ENCODE results near the gene GPAT3. TPM values are rescaled to one million over a fixed set of nuclear protein-coding genes. Genes with fewer than 3 reads are reported as not detected.

GPAT3 gene
- total and polyA plus RNA-seq, 5 donors from 2014 or later, result 2.4 to 6.7 (median 2.7) TPM

DNA sequence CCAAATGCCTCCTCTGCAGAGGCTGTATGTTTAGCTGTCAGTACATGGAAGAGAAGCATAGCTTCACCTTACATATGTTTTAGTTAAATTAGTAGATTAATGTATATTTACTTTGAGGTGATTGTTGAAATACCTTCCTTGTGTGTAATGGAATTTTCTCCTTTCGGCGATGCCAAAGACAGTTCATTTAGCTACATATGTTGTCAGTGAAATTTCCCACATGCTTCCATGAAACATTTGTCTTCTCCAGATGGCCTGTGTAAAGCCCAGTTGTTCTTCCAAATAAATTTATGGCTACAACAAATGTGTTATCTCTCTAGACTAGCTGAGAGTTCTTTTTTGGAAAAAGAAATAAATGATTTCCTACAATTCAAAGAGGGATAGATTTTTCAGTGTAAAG lies 95.2 kb downstream of the GPAT3 start:
- peaks cover 10% of the 10 kb centered on the region for H3K27me3 ChIP-seq (ENCODE audit: control insufficient read depth, insufficient read depth, low read length)
- no peaks in the 10 kb centered on the region for H3K4me1 ChIP-seq (ENCODE audit: control insufficient read depth, insufficient read depth, low read length, poor library complexity, severe bottlenecking)
- H3K27ac Mint-ChIP-seq, result no peak overlapping the region
- no peaks in the 10 kb centered on the region for H3K4me1 Mint-ChIP-seq
- H3K9me3 Mint-ChIP-seq, result no peaks in the 10 kb centered on the region
- H3K27ac ChIP-seq (ENCODE audit: insufficient read depth, low read length, poor library complexity, severe bottlenecking), result no peak overlapping the region
- H3K4me3 ChIP-seq (ENCODE audit: low read depth, low read length), result no peak overlapping the region
- ATAC-seq (ENCODE audit: low read depth in 2 of 2), result no peak
- DNase-seq, result no peak
- H3K9me3 ChIP-seq (ENCODE audit: control insufficient read depth in 2 of 2, low read length in 2 of 2), result no peaks in the 10 kb centered on the region
- H3K27me3 Mint-ChIP-seq, result peaks cover 16% of the 10 kb centered on the region
- no peaks in the 10 kb centered on the region for H3K36me3 Mint-ChIP-seq
- H3K36me3 ChIP-seq (ENCODE audit: control insufficient read depth, insufficient read depth, low read length), result no peaks in the 10 kb centered on the region
- H3K4me3 Mint-ChIP-seq, result no peak overlapping the region

DNA sequence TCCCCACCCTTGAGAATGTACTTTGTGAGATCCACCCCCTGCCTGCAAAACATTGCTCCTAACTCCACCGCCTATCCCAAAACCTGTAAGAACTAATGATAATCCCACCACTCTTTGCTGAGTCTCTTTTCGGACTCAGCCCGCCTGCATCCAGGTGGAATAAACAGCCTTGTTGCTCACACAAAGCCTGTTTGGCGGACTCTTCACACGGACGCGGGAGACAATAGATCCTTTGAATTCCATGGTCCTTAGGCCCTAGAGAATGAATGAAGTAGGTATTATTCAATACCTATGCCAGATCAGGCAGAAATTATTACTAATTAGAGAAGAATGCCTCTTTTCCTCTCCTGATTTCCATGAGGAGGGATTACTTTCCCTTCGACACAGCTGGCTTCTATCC lies 101.0 kb downstream of the GPAT3 start:
- peaks cover 4% of the 10 kb centered on the region for H3K27me3 ChIP-seq (ENCODE audit: control insufficient read depth, insufficient read depth, low read length)
- H3K36me3 Mint-ChIP-seq, result no peaks in the 10 kb centered on the region
- H3K27me3 Mint-ChIP-seq, result peaks cover 17% of the 10 kb centered on the region
- H3K36me3 ChIP-seq (ENCODE audit: control insufficient read depth, insufficient read depth, low read length), result no peaks in the 10 kb centered on the region
- no peak overlapping the region for H3K4me3 ChIP-seq (ENCODE audit: low read depth, low read length)
- no peaks in the 10 kb centered on the region for H3K4me1 Mint-ChIP-seq
- peaks cover 0 to 1% (median 0%) of the 10 kb centered on the region in 7 donors for H3K9me3 Mint-ChIP-seq
- no peaks in the 10 kb centered on the region for H3K4me1 ChIP-seq (ENCODE audit: control insufficient read depth, insufficient read depth, low read length, poor library complexity, severe bottlenecking)
- no peaks in the 10 kb centered on the region for H3K9me3 ChIP-seq (ENCODE audit: control insufficient read depth in 2 of 2, low read length in 2 of 2)
- H3K4me3 Mint-ChIP-seq, result no peak overlapping the region
- ATAC-seq (ENCODE audit: low read depth in 2 of 2), result no peak
- DNase-seq, result no peak
- peak overlapping the region in 1 of 3 donors; percentile 75 for H3K27ac Mint-ChIP-seq
- H3K27ac ChIP-seq (ENCODE audit: insufficient read depth, low read length, poor library complexity, severe bottlenecking), result no peak overlapping the region

DNA sequence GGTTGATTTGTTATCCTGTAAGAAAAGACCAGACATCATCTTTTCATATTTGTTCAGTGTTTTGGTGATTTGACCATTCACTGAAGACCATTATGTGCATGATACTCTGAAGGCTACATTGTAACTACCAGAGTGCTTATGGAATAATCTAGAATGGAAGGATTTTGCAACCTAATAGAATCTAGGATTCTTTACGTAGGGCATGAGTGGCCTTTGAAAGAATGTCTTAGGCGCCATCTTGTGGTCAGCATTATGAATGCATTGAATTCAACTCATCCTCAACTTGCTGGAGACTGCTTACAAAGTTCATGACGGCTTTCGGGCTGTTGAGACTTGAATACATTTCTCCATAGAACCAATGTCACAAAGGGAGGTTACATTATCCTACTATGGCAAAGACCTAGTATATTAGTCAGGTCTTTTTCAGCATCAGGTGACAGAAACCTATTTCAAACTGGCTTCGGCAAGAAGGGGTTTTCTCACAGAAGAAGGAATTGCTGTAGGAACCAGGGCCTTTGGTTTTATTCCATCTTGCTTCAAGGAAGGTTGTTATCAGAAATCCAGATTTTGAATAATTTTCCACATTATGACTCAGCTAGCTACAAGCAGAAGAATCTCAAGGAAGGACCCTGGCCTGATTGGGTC lies 104.1 kb downstream of the GPAT3 start:
- Mint-ChIP-seq H3K27me3 (peaks cover 19% of the 10 kb centered on the region), H3K27ac (no peak overlapping the region), H3K36me3 (no peaks in the 10 kb centered on the region), H3K4me3 (no peak overlapping the region), H3K4me1 (peaks cover 0 to 4% (median 2%) of the 10 kb centered on the region in 4 donors), H3K9me3 (peaks cover 0 to 1% (median 0%) of the 10 kb centered on the region in 7 donors)
- Histone ChIP-seq H3K4me1 (ENCODE audit: control insufficient read depth, insufficient read depth, low read length, poor library complexity, severe bottlenecking) (no peaks in the 10 kb centered on the region), H3K36me3 (ENCODE audit: control insufficient read depth, insufficient read depth, low read length) (no peaks in the 10 kb centered on the region), H3K9me3 (ENCODE audit: control insufficient read depth in 2 of 2, low read length in 2 of 2) (no peaks in the 10 kb centered on the region), H3K4me3 (ENCODE audit: low read depth, low read length) (no peak overlapping the region), H3K27me3 (ENCODE audit: control insufficient read depth, insufficient read depth, low read length) (no peaks in the 10 kb centered on the region), H3K27ac (ENCODE audit: insufficient read depth, low read length, poor library complexity, severe bottlenecking) (no peak overlapping the region)
- peak in 1 of 2 donors; percentile 68 for ATAC-seq (ENCODE audit: low read depth in 2 of 2)
- peak; percentile 33 to 76 (median 68) for DNase-seq

DNA sequence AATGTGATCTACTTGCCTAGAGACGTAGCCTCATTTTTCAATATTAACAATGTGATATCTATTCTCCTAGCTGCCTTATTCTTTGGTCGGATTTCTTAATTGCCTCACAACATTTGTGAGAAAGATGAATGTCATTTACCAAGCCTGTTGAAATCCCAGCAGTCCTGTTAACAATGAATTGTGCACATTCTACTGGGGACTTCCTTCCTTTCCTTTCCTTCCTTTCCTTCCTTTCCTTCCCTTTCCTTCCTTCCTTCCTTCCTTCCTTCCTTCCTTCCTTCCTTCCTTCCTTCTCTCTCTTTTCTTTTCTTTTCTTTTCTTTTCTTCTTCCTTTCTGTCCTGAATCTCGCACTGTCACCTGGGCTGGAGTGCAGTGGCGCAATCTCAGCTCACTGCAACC lies 107.1 kb downstream of the GPAT3 start:
- H3K9me3 Mint-ChIP-seq, result no peaks in the 10 kb centered on the region
- H3K4me1 Mint-ChIP-seq, result peaks cover 0 to 4% (median 2%) of the 10 kb centered on the region in 4 donors
- no peaks in the 10 kb centered on the region for H3K9me3 ChIP-seq (ENCODE audit: control insufficient read depth in 2 of 2, low read length in 2 of 2)
- no peaks in the 10 kb centered on the region for H3K36me3 Mint-ChIP-seq
- peaks cover 3% of the 10 kb centered on the region for H3K27me3 ChIP-seq (ENCODE audit: control insufficient read depth, insufficient read depth, low read length)
- H3K4me1 ChIP-seq (ENCODE audit: control insufficient read depth, insufficient read depth, low read length, poor library complexity, severe bottlenecking), result no peaks in the 10 kb centered on the region
- H3K4me3 Mint-ChIP-seq, result no peak overlapping the region
- H3K36me3 ChIP-seq (ENCODE audit: control insufficient read depth, insufficient read depth, low read length), result no peaks in the 10 kb centered on the region
- ATAC-seq (ENCODE audit: low read depth in 2 of 2), result no peak
- H3K27me3 Mint-ChIP-seq, result peaks cover 19% of the 10 kb centered on the region
- H3K4me3 ChIP-seq (ENCODE audit: low read depth, low read length), result no peak overlapping the region
- DNase-seq, result no peak
- H3K27ac Mint-ChIP-seq, result no peak overlapping the region
- H3K27ac ChIP-seq (ENCODE audit: insufficient read depth, low read length, poor library complexity, severe bottlenecking), result no peak overlapping the region

- Mint-ChIP-seq H3K27me3 (peaks cover 8% of the 10 kb centered on the region), H3K36me3 (no peaks in the 10 kb centered on the region), H3K4me1 (peaks cover 0 to 4% (median 2%) of the 10 kb centered on the region in 4 donors), H3K4me3 (no peak overlapping the region), H3K27ac (no peak overlapping the region), H3K9me3 (no peaks in the 10 kb centered on the region)
- no peaks in the 10 kb centered on the region for H3K4me1 ChIP-seq (ENCODE audit: control insufficient read depth, insufficient read depth, low read length, poor library complexity, severe bottlenecking)
- no peak overlapping the region for H3K4me3 ChIP-seq (ENCODE audit: low read depth, low read length)
- no peaks in the 10 kb centered on the region for H3K36me3 ChIP-seq (ENCODE audit: control insufficient read depth, insufficient read depth, low read length)
- peaks cover 3% of the 10 kb centered on the region for H3K27me3 ChIP-seq (ENCODE audit: control insufficient read depth, insufficient read depth, low read length)
- ATAC-seq (ENCODE audit: low read depth in 2 of 2) (peak; percentile 57 to 59), DNase-seq (peak; percentile 6 to 73 (median 55))
- H3K9me3 ChIP-seq (ENCODE audit: control insufficient read depth in 2 of 2, low read length in 2 of 2), result no peaks in the 10 kb centered on the region
- no peak overlapping the region for H3K27ac ChIP-seq (ENCODE audit: insufficient read depth, low read length, poor library complexity, severe bottlenecking)
These were observed 109.1 kb downstream of the GPAT3 start for GRCh38 chr4:83644677-83645659.

DNA sequence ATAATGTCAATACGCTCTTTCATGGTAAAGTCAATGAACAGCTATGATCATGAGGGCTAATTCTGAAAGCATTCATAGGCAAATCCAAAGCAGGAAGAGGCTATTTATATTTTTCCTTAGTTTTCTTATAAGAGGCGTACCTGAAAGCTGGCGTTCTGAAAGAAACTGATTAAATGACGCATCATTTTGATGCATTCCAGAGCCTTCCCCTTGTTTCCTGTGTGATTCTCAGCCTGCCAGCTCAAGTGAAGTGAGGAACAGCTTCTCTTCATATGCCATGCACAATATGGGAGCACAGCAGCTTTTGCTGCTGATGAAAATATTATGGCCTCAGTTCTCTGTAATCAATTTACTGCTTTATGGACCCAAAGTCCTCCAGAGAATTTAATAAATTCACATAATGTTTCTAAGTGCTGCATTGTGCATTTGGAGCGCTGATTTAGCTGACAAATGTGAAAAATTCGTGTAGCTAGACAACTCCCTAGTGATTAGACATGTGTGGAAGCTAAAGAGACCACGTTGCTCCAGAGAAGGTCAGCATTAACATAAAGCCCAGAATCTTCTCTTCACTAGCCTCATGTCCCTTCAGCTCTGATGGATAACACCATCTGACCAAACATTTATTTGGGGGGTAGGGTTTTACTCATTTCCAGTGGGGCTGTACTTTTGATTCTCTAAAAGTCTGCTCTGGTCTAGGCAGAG lies 110.8 kb downstream of the GPAT3 start:
- H3K4me3 Mint-ChIP-seq, result no peak overlapping the region
- H3K36me3 Mint-ChIP-seq, result no peaks in the 10 kb centered on the region
- Histone ChIP-seq H3K27ac (ENCODE audit: insufficient read depth, low read length, poor library complexity, severe bottlenecking) (no peak overlapping the region), H3K36me3 (ENCODE audit: control insufficient read depth, insufficient read depth, low read length) (no peaks in the 10 kb centered on the region), H3K4me1 (ENCODE audit: control insufficient read depth, insufficient read depth, low read length, poor library complexity, severe bottlenecking) (no peaks in the 10 kb centered on the region), H3K27me3 (ENCODE audit: control insufficient read depth, insufficient read depth, low read length) (peaks cover 3% of the 10 kb centered on the region), H3K4me3 (ENCODE audit: low read depth, low read length) (no peak overlapping the region), H3K9me3 (ENCODE audit: control insufficient read depth in 2 of 2, low read length in 2 of 2) (no peaks in the 10 kb centered on the region)
- no peak for DNase-seq
- peaks cover 0 to 4% (median 2%) of the 10 kb centered on the region in 4 donors for H3K4me1 Mint-ChIP-seq
- H3K9me3 Mint-ChIP-seq, result no peaks in the 10 kb centered on the region
- H3K27ac Mint-ChIP-seq, result no peak overlapping the region
- peaks cover 6% of the 10 kb centered on the region for H3K27me3 Mint-ChIP-seq
- no peak for ATAC-seq (ENCODE audit: low read depth in 2 of 2)

DNA sequence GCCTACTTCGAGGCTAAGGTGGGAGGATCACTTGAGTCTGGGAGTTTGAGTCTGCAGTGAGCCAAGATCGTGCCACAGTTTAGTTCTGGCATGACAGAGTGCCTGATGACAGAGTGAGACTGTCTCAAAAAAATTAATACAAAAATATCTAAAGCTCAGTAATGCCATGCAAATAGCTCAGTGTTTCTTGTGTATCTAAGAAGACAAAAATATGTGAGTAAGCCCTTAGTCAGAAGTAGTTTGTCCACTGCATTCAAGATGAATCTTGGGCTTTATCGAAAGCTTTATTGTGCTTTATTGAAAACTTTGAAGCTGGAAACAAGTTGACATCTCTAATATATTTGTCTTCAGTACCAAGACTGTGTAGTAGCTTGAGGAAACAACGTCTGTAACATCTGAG lies 115.9 kb downstream of the GPAT3 start:
- H3K4me3 ChIP-seq (ENCODE audit: low read depth, low read length), result no peak overlapping the region
- no peaks in the 10 kb centered on the region for H3K36me3 Mint-ChIP-seq
- no peak overlapping the region for H3K27ac ChIP-seq (ENCODE audit: insufficient read depth, low read length, poor library complexity, severe bottlenecking)
- ATAC-seq (ENCODE audit: low read depth in 2 of 2) (no peak), DNase-seq (no peak)
- peaks cover 8% of the 10 kb centered on the region for H3K27me3 Mint-ChIP-seq
- H3K27me3 ChIP-seq (ENCODE audit: control insufficient read depth, insufficient read depth, low read length), result no peaks in the 10 kb centered on the region
- no peak overlapping the region for H3K4me3 Mint-ChIP-seq
- no peaks in the 10 kb centered on the region for H3K4me1 Mint-ChIP-seq
- H3K9me3 Mint-ChIP-seq, result no peaks in the 10 kb centered on the region
- H3K27ac Mint-ChIP-seq, result no peak overlapping the region
- H3K4me1 ChIP-seq (ENCODE audit: control insufficient read depth, insufficient read depth, low read length, poor library complexity, severe bottlenecking), result no peaks in the 10 kb centered on the region
- no peaks in the 10 kb centered on the region for H3K9me3 ChIP-seq (ENCODE audit: control insufficient read depth in 2 of 2, low read length in 2 of 2)
- H3K36me3 ChIP-seq (ENCODE audit: control insufficient read depth, insufficient read depth, low read length), result no peaks in the 10 kb centered on the region

Measured in CD4-positive, CD25-positive, alpha-beta regulatory T cell (primary cell).